ENCODE data around the gene PCBP4.

- TF ChIP-seq POLR2A (IDR thresholded peaks at IDR 0.05; ENCODE audit: low read depth, low read length) (no peak), POLR2AphosphoS5 (IDR thresholded peaks at IDR 0.05; ENCODE audit: low read depth, low read length) (no peak)
These were observed 31.1 kb downstream of the PCBP4 start for GRCh38 chr3:51935886-51936755.
